Hepatocyte (in vitro differentiated cells): ENCODE results near the gene MAPK4.

ENCODE experiments used
- CTCF ChIP-seq: fragments of 200-600 bp; sonication (generic); IDR thresholded peaks from 2 replicates; pipeline ENCODE4 v1.5.1; 2016; ENCODE audit warnings: antibody characterized with exemption, mild to moderate bottlenecking; ENCODE audit not compliant: poor library complexity
- EZH2 ChIP-seq: fragments of 200-600 bp; sonication (generic); IDR thresholded peaks from 2 replicates; pipeline ENCODE4 v1.6.1; 2016; ENCODE audit warnings: antibody characterized with exemption, mild to moderate bottlenecking, borderline replicate concordance

GRCh38 chr18:50581517-50581916 lies 21.6 kb downstream of the MAPK4 start:
- no peak for TF ChIP-seq CTCF
- no peak for TF ChIP-seq EZH2
